Measurements from ENCODE around the gene CLNK. TPM values are rescaled to one million over a fixed set of nuclear protein-coding genes. Genes with fewer than 3 reads are reported as not detected.

Gene CLNK
- total RNA-seq, 1 donor from 2014 or later: 0.35 TPM

DNA sequence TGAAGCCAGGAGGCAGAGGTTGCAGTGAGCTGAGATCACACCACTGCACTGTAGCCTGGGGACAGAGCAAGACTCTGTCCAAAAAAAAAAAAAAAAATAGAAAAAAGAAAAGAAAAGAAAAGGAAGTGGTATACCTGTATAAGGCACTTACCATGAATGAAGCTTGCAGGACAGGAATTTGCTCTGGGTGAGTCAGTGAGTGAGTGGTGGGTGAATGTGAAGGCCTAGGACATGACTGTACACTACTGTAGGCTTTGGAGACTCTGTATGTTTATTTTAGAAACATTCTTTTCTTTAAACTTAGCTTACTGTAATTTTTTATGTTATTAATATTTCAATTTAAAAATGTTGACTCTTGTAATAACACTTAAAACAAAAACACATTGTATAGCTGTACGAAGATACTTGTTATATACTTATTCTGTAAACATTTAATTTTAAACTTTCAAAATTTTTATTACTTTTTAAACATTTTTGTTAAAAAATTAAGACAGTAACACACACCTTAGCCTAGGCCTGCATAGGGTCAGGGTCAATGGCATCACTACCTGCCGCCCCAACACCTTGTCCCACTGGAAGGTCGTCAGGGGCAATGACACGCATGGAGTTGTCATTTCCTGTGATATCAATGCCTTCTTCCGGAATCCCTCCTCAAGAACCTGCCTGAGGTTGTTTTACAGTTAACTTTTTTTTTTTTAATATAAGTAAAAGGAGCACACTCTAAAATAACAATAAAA, 78.7 kb downstream of the CLNK start:
- H3K4me3 ChIP-seq: no peak overlapping the region
- TF ChIP-seq, protein P1, sequence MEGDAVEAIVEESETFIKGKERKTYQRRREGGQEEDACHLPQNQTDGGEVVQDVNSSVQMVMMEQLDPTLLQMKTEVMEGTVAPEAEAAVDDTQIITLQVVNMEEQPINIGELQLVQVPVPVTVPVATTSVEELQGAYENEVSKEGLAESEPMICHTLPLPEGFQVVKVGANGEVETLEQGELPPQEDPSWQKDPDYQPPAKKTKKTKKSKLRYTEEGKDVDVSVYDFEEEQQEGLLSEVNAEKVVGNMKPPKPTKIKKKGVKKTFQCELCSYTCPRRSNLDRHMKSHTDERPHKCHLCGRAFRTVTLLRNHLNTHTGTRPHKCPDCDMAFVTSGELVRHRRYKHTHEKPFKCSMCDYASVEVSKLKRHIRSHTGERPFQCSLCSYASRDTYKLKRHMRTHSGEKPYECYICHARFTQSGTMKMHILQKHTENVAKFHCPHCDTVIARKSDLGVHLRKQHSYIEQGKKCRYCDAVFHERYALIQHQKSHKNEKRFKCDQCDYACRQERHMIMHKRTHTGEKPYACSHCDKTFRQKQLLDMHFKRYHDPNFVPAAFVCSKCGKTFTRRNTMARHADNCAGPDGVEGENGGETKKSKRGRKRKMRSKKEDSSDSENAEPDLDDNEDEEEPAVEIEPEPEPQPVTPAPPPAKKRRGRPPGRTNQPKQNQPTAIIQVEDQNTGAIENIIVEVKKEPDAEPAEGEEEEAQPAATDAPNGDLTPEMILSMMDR (IDR thresholded peaks at IDR 0.05): no peak
- intact Hi-C loops (cut with DNase I): no loop called here
- no peak overlapping the region for H3K27ac ChIP-seq
- H3K4me1 ChIP-seq: no peaks in the 10 kb centered on the region
- ATAC-seq (no peak), DNase-seq (no peak)
- no peaks in the 10 kb centered on the region for H3K36me3 ChIP-seq
- no peaks in the 10 kb centered on the region for H3K9me3 ChIP-seq
- H3K27me3 ChIP-seq: no peaks in the 10 kb centered on the region

DNA sequence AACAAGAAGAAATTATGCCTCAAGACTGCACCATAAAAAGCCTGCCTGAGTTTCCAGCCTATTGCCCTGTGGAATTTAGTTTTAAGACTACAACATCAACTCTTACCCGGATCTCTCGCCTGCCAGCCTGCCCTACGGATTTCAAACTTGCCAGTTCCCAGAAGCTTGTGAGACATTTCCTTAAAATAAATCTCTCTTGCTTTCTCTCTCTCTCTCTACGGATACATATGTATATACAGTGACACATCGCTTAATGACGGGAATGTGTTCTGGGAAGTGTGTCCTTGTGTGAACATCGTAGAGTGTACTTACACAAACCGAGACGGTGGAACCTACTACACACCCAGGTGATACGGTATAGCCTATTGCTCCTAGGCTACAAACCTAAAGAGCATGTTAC, 79.5 kb downstream of the CLNK start:
- no peak overlapping the region for H3K27ac ChIP-seq
- DNase-seq (no peak), ATAC-seq (no peak)
- no peaks in the 10 kb centered on the region for H3K36me3 ChIP-seq
- no peak overlapping the region for H3K4me3 ChIP-seq
- no peaks in the 10 kb centered on the region for H3K27me3 ChIP-seq
- intact Hi-C loops (cut with DNase I): no loop called here
- H3K4me1 ChIP-seq: no peaks in the 10 kb centered on the region
- TF ChIP-seq, protein P1 (IDR thresholded peaks at IDR 0.05): no peak
- H3K9me3 ChIP-seq: no peaks in the 10 kb centered on the region

DNA sequence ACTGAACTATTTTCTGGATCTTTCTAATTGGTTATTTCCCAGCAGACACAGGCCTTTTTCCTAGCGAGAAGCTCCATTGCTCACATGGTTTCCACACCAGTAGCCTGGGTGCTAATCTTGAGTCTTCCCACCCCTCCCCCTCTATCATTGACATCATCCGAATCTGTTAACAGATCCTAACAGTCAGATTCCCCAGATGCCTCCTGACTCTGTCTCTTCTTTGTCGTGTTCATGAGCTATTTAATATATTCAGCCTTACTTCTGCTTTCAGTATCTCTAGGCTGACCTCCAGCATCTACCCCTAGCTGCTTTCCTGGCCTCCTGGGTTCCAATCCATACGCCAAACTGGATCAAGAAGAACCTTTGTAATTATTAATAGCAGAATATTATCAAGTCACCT, 85.0 kb downstream of the CLNK start:
- Histone ChIP-seq H3K36me3 (no peaks in the 10 kb centered on the region), H3K27me3 (no peaks in the 10 kb centered on the region), H3K4me3 (no peak overlapping the region), H3K4me1 (no peaks in the 10 kb centered on the region), H3K27ac (no peak overlapping the region), H3K9me3 (no peaks in the 10 kb centered on the region)
- intact Hi-C loops (cut with DNase I): no loop called here
- DNase-seq: no peak
- no peak for ATAC-seq
- TF ChIP-seq, protein P1 (IDR thresholded peaks at IDR 0.05): no peak

DNA sequence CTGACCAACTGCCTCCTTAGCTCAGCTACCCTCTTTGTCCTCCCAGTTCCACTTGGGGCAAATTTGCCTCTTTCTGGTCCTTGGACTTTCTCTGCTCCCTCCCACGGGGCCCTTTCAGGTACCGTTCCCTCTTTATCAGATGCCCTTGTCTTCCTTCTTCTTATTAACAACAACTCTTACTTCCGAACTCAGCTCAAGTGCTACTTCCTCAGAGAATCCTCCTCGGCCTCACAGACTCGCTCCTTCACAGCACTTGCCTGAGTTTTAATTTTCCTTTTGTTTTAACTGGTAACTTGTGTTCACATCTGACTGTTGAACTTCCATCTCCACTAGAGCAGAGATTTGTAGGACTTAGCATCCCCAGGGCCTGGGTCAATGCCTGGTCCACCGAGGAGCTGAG, 85.7 kb downstream of the CLNK start:
- intact Hi-C loops (cut with DNase I): no loop called here
- Histone ChIP-seq H3K36me3 (no peaks in the 10 kb centered on the region), H3K27ac (no peak overlapping the region), H3K4me1 (no peaks in the 10 kb centered on the region), H3K4me3 (no peak overlapping the region), H3K9me3 (no peaks in the 10 kb centered on the region), H3K27me3 (no peaks in the 10 kb centered on the region)
- TF ChIP-seq, protein P1 (IDR thresholded peaks at IDR 0.05): no peak
- ATAC-seq (no peak), DNase-seq (no peak)

DNA sequence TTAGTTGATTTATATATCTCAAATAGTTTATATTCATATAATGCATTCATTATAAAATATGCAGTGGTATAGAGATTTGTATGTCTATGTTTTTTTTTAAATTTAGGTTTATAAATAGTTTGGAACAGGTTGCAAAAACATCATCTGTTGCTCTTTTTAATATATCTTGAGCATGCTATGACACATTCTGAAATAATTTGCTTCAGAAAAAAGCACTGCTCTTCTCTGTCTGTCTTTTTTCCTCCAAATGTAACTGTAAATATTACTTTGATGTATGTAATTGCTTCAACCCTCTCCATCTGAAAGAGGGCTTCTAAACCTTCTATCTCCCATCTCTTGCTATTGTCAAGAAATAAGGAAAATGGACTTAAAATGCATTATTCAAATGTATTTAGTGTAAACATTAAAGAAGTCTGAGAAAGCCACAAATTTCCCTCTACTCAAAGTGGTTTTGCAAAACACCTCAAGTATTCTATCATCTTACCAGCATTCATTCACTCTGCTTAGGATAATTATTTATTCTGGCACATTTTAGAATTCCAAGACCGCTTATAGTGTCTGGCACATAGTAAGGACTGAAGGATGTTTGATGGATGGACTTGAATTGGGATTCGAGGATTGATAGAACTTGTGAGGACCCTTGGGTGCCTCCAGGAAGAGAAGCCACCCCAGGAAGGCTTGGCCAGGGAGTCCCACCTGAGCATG, 87.8 kb downstream of the CLNK start:
- Histone ChIP-seq H3K9me3 (no peaks in the 10 kb centered on the region), H3K36me3 (no peaks in the 10 kb centered on the region), H3K4me3 (no peak overlapping the region), H3K27ac (no peak overlapping the region), H3K27me3 (no peaks in the 10 kb centered on the region), H3K4me1 (no peaks in the 10 kb centered on the region)
- ATAC-seq: no peak
- DNase-seq: no peak
- TF ChIP-seq, protein P1 (IDR thresholded peaks at IDR 0.05): no peak
- intact Hi-C loops (cut with DNase I): no loop called here

All from upper lobe of right lung (tissue), 1 donor.